ENCODE data around the gene SLCO3A1.

The SLCO3A1 gene

GRCh38 chr15:91881569-91882297 lies 28.2 kb downstream of the SLCO3A1 start:
- DNase-seq (ENCODE audit: low read depth in 2 of 3, low spot score in 2 of 3), result no peak

- no peak for DNase-seq (ENCODE audit: low read depth in 2 of 3, low spot score in 2 of 3)
Observed at GRCh38 chr15:91882858-91883586, 29.5 kb downstream of the SLCO3A1 start.

GRCh38 chr15:91884606-91885005 lies 31.1 kb downstream of the SLCO3A1 start:
- no peak for DNase-seq (ENCODE audit: low read depth in 2 of 3, low spot score in 2 of 3)

GRCh38 chr15:91885054-91885453 lies 31.5 kb downstream of the SLCO3A1 start:
- DNase-seq (ENCODE audit: low read depth in 2 of 3, low spot score in 2 of 3), result no peak

GRCh38 chr15:91885714-91886270 lies 32.3 kb downstream of the SLCO3A1 start:
- DNase-seq (ENCODE audit: low read depth in 2 of 3, low spot score in 2 of 3), result no peak

- DNase-seq (ENCODE audit: low read depth in 2 of 3, low spot score in 2 of 3), result no peak
Observed at GRCh38 chr15:91886878-91887277, 33.4 kb downstream of the SLCO3A1 start.

GRCh38 chr15:91887321-91887720 lies 33.8 kb downstream of the SLCO3A1 start:
- no peak for DNase-seq (ENCODE audit: low read depth in 2 of 3, low spot score in 2 of 3)

GRCh38 chr15:91887921-91888373 lies 34.4 kb downstream of the SLCO3A1 start:
- no peak for DNase-seq (ENCODE audit: low read depth in 2 of 3, low spot score in 2 of 3)

- no peak for DNase-seq (ENCODE audit: low read depth in 2 of 3, low spot score in 2 of 3)
Observed at GRCh38 chr15:91889111-91889815, 35.8 kb downstream of the SLCO3A1 start.

GRCh38 chr15:91890614-91891013 lies 37.1 kb downstream of the SLCO3A1 start:
- DNase-seq (ENCODE audit: low read depth in 2 of 3, low spot score in 2 of 3), result no peak

GRCh38 chr15:91891101-91891500 lies 37.6 kb downstream of the SLCO3A1 start:
- DNase-seq (ENCODE audit: low read depth in 2 of 3, low spot score in 2 of 3), result no peak

- DNase-seq (ENCODE audit: low read depth in 2 of 3, low spot score in 2 of 3), result no peak
Observed at GRCh38 chr15:91891788-91892345, 38.4 kb downstream of the SLCO3A1 start.

GRCh38 chr15:91892436-91892835 lies 38.9 kb downstream of the SLCO3A1 start:
- no peak for DNase-seq (ENCODE audit: low read depth in 2 of 3, low spot score in 2 of 3)

- no peak for DNase-seq (ENCODE audit: low read depth in 2 of 3, low spot score in 2 of 3)
Observed at GRCh38 chr15:91894606-91895005, 41.1 kb downstream of the SLCO3A1 start.

GRCh38 chr15:91895051-91895450 lies 41.5 kb downstream of the SLCO3A1 start:
- no peak for DNase-seq (ENCODE audit: low read depth in 2 of 3, low spot score in 2 of 3)

- no peak for DNase-seq (ENCODE audit: low read depth in 2 of 3, low spot score in 2 of 3)
Observed at GRCh38 chr15:91896341-91897055, 43.0 kb downstream of the SLCO3A1 start.

GRCh38 chr15:91897585-91898372 lies 44.3 kb downstream of the SLCO3A1 start:
- no peak for DNase-seq (ENCODE audit: low read depth in 2 of 3, low spot score in 2 of 3)

- DNase-seq (ENCODE audit: low read depth in 2 of 3, low spot score in 2 of 3), result no peak
Observed at GRCh38 chr15:91898843-91899242, 45.3 kb downstream of the SLCO3A1 start.

GRCh38 chr15:91904942-91905341 lies 51.4 kb downstream of the SLCO3A1 start:
- no peak for DNase-seq (ENCODE audit: low read depth in 2 of 3, low spot score in 2 of 3)

GRCh38 chr15:91908391-91908790 lies 54.9 kb downstream of the SLCO3A1 start:
- DNase-seq (ENCODE audit: low read depth in 2 of 3, low spot score in 2 of 3), result no peak
